HEK293T (cell line): ENCODE results near the gene CCDC40.

Experiments
- CTCF ChIA-PET: fragments of 350-600 bp; formaldehyde crosslinking; extraction: SDS; loops from one replicate; lab custom pipeline; 2021; ENCODE audit warnings: antibody characterized with exemption, inconsistent platforms; lab: Yijun Ruan, JAX
- POLR2A ChIA-PET: fragments of 350-600 bp; formaldehyde crosslinking; extraction: SDS; loops from one replicate; lab custom pipeline; 2020; ENCODE audit warnings: antibody characterized with exemption, inconsistent platforms; lab: Yijun Ruan, JAX
- DNase-seq: peaks from one replicate; pipeline ENCODE4 v3.0.0; 2012; ENCODE audit warnings: mixed read lengths; ENCODE audit errors: extremely low spot score
- ARNT ChIP-seq: fragments of 450-650 bp; IDR thresholded peaks from 2 replicates; pipeline ENCODE4 v1.6.1; 2017; ENCODE audit warnings: mild to moderate bottlenecking
- BHLHE40 ChIP-seq: fragments of 450-650 bp; IDR thresholded peaks from 2 replicates; pipeline ENCODE4 v1.6.1; 2016; ENCODE audit warnings: mild to moderate bottlenecking, moderate library complexity, borderline replicate concordance
- CTBP1 ChIP-seq: fragments of 450-650 bp; IDR thresholded peaks from 2 replicates; pipeline ENCODE4 v1.6.1; 2016; ENCODE audit warnings: borderline replicate concordance
- ELF4 ChIP-seq: fragments of 450-650 bp; IDR thresholded peaks from 2 replicates; pipeline ENCODE4 v1.6.1; 2017; ENCODE audit warnings: antibody characterized with exemption
- FOXA1 ChIP-seq: fragments of 450-650 bp; IDR thresholded peaks from 2 replicates; pipeline ENCODE4 v1.6.1; 2016; ENCODE audit warnings: mild to moderate bottlenecking
- FOXK2 ChIP-seq: fragments of 450-650 bp; IDR thresholded peaks from 2 replicates; pipeline ENCODE4 v1.6.1; 2016; ENCODE audit warnings: mild to moderate bottlenecking
- FOXM1 ChIP-seq: fragments of 450-650 bp; IDR thresholded peaks from 2 replicates; pipeline ENCODE4 v1.6.1; 2017; ENCODE audit warnings: mild to moderate bottlenecking, borderline replicate concordance
- HDGF ChIP-seq: fragments of 450-650 bp; IDR thresholded peaks from 2 replicates; pipeline ENCODE4 v1.6.1; 2017; ENCODE audit warnings: antibody characterized with exemption, borderline replicate concordance
- L3MBTL2 ChIP-seq: fragments of 450-650 bp; conservative IDR thresholded peaks from 2 replicates; pipeline ENCODE4 v1.6.1; 2016; ENCODE audit warnings: mild to moderate bottlenecking
- LEF1 ChIP-seq: fragments of 450-650 bp; IDR thresholded peaks from 2 replicates; pipeline ENCODE4 v1.6.1; 2017; ENCODE audit warnings: mild to moderate bottlenecking, borderline replicate concordance
- NFRKB ChIP-seq: fragments of 450-650 bp; IDR thresholded peaks from 2 replicates; pipeline ENCODE4 v1.6.1; 2016; ENCODE audit warnings: mild to moderate bottlenecking, moderate library complexity
- SP1 ChIP-seq: fragments of 450-650 bp; IDR thresholded peaks from 2 replicates; pipeline ENCODE4 v1.6.1; 2017
- SUZ12 ChIP-seq: fragments of 450-650 bp; IDR thresholded peaks from 2 replicates; pipeline ENCODE4 v1.6.1; 2016; ENCODE audit warnings: mild to moderate bottlenecking
- TARDBP ChIP-seq: fragments of 450-650 bp; IDR thresholded peaks from 2 replicates; pipeline ENCODE4 v1.6.1; 2016
- ZNF384 ChIP-seq: fragments of 450-650 bp; IDR thresholded peaks from 2 replicates; pipeline ENCODE4 v1.6.1; 2016
- TF ChIP-seq, protein P1 (sequence below): fragments of 450-650 bp; IDR thresholded peaks from 2 replicates; pipeline ENCODE4 v1.6.1; 2016

CCDC40 gene

DNA sequence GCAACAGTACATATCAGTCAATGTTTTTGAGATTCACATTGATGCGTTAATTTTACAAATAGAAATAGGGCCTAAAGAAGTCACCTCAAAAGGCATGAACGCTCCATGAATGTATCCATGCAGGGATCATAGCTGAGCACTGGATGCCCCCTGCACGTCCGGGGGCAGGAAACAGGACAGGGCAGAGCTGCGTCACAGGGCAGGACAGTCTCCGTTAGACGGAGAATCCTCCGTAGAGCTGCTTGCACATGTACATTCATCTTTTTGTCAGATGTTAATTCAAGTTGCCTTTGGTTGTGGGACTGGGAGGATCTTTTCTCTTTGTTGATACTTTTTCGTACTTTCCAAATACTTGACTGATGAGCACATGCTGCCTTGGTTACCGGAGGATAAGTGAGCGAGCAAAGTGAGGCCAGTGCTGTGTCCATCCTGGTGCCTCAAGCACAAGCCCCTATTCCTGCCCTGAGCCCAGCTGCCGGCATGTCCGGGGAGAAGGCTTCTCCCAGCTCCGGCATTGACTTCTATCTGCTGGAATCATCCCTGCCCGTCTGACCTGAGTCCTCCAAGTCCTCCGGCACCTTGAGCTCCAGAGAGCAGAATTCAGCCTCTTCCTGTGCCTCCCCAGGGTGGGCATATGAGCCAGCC, 80.0 kb downstream of the CCDC40 start:
- ChIA-PET CTCF (no interaction called here), POLR2A (interaction anchor here (1.2 to 8.6 kb wide), 3 partner anchors 12 to 29 kb away, joined by 4 to 51 read pairs (median 4); partner anchors contain the start of gene GAA)
- TF ChIP-seq SUZ12 (no peak), L3MBTL2 (no peak), ZNF384 (no peak), LEF1 (no peak), FOXA1 (no peak), BHLHE40 (no peak), FOXK2 (no peak), CTBP1 (no peak), NFRKB (no peak), ELF4 (no peak), ARNT (no peak)
- TF ChIP-seq, protein P1, sequence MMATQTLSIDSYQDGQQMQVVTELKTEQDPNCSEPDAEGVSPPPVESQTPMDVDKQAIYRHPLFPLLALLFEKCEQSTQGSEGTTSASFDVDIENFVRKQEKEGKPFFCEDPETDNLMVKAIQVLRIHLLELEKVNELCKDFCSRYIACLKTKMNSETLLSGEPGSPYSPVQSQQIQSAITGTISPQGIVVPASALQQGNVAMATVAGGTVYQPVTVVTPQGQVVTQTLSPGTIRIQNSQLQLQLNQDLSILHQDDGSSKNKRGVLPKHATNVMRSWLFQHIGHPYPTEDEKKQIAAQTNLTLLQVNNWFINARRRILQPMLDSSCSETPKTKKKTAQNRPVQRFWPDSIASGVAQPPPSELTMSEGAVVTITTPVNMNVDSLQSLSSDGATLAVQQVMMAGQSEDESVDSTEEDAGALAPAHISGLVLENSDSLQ = no peak

DNA sequence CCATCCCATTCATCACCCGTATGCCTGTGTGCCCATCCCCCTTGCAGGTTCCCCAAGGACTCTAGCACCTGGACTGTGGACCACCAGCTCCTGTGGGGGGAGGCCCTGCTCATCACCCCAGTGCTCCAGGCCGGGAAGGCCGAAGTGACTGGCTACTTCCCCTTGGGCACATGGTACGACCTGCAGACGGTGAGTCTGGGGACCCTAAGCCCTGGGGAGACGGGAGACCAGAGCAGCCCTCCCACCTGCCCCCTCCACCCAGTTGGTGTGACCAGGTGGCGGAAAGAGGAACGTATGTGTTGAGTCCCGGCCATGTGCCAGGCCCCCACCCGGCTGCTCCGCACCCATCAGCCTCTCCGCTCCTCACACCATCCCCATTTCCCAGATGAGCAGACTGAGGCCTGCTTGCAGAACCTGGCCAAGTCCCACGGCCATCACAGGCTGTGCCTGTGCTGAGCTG, 80.5 kb downstream of the CCDC40 start:
- ChIA-PET CTCF (no interaction called here), POLR2A (interaction anchor here (1.2 to 8.6 kb wide), 2 partner anchors 15 to 29 kb away, joined by 4 to 51 read pairs; partner anchors contain the start of gene GAA)
- DNase-seq = no peak
- TF ChIP-seq NFRKB (no peak), FOXM1 (no peak), CTBP1 (no peak), TARDBP (no peak), ELF4 (no peak), FOXK2 (no peak), SUZ12 (no peak), SP1 (no peak), ARNT (no peak), ZNF384 (no peak), HDGF (no peak)
- TF ChIP-seq, protein P1 = no peak

More for the DNA sequence above, 80.0 kb downstream of the CCDC40 start:
- no peak for DNase-seq

DNA sequence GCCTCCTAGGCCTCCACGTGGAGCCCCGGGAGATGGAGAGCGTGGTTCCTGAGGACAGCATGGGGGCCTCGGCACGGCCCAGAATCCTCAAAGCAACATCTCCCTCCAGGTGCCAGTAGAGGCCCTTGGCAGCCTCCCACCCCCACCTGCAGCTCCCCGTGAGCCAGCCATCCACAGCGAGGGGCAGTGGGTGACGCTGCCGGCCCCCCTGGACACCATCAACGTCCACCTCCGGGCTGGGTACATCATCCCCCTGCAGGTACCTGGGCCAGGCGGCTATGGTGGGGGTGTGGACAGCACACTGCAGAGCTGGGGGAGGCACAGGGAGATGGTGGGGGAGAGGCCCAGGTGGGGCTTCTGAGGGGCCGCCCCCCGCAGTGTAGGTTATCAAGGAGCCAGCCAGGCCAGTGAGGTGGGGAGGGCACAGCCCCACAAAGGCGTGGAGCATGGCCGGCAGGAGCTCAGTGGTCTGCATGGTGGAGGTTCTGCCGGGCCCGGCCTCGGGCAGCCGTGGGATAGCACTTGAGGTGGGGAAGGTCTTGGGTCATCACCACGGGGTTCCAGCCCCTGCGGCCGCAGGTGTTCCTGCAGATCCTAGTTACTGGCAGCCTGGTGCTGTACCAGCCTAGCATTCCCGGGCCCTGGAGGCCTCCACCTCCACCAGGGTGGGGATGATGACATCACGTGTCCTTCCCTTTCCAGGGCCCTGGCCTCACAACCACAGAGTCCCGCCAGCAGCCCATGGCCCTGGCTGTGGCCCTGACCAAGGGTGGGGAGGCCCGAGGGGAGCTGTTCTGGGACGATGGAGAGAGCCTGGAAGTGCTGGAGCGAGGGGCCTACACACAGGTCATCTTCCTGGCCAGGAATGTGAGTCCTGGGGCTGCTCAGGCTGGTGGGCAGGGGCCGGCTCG, 81.3 kb downstream of the CCDC40 start:
- DNase-seq = no peak
- POLR2A ChIA-PET = interaction anchor here (1.2 to 8.6 kb wide), 2 partner anchors 14 to 16 kb away, joined by 3 to 51 read pairs; partner anchors contain the start of gene GAA
- CTCF ChIA-PET = no interaction called here
- TF ChIP-seq HDGF = no peak
- TF ChIP-seq LEF1 = no peak
- no peak for TF ChIP-seq NFRKB
- no peak for TF ChIP-seq FOXK2
- no peak for TF ChIP-seq FOXA1
- no peak for TF ChIP-seq SUZ12
- TF ChIP-seq FOXM1 = no peak
- no peak for TF ChIP-seq CTBP1
- no peak for TF ChIP-seq L3MBTL2
- no peak for TF ChIP-seq BHLHE40
- TF ChIP-seq SP1 = no peak
- TF ChIP-seq ELF4 = no peak
- TF ChIP-seq, protein P1 = no peak
- no peak for TF ChIP-seq ZNF384
- TF ChIP-seq ARNT = no peak
- TF ChIP-seq TARDBP = no peak

DNA sequence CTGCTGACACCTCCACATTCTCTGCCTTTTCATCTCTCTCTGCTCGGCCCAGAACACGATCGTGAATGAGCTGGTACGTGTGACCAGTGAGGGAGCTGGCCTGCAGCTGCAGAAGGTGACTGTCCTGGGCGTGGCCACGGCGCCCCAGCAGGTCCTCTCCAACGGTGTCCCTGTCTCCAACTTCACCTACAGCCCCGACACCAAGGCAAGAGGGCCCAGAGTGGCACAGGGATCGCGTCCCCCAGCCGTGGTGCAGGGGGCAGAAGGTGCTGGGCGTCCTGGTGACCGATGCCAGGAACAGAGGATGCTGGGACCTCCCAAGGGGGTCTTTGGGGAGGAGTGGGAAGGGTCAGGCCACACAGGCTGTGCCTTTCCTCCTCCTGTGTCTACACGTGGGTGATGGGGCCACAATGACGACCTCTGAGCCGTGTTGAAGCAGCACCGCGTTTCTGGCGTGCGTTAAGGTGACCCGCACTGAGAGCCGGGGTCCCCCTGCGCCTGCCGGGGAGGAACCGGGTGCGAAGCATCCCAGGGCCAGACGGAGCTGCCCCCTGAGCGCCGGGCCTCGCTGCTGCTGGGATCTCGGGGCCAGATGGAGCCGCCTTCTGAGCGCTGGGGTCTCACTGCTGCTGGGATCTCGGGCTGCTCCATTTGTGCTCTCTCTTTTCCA, 82.3 kb downstream of the CCDC40 start:
- POLR2A ChIA-PET = interaction anchor here (1.2 to 8.6 kb wide), 2 partner anchors 15 to 17 kb away, joined by 3 to 51 read pairs; partner anchors contain the start of gene GAA
- TF ChIP-seq ARNT (no peak), SP1 (no peak), FOXA1 (no peak), BHLHE40 (no peak), ZNF384 (no peak), HDGF (no peak)
- CTCF ChIA-PET = interaction anchor here (1.2 kb wide), 1 partner anchor 17 kb away, joined by 5 read pairs; the partner anchor contains the start of gene GAA

DNA sequence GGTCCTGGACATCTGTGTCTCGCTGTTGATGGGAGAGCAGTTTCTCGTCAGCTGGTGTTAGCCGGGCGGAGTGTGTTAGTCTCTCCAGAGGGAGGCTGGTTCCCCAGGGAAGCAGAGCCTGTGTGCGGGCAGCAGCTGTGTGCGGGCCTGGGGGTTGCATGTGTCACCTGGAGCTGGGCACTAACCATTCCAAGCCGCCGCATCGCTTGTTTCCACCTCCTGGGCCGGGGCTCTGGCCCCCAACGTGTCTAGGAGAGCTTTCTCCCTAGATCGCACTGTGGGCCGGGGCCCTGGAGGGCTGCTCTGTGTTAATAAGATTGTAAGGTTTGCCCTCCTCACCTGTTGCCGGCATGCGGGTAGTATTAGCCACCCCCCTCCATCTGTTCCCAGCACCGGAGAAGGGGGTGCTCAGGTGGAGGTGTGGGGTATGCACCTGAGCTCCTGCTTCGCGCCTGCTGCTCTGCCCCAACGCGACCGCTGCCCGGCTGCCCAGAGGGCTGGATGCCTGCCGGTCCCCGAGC, 82.9 kb downstream of the CCDC40 start:
- no peak for DNase-seq
- no peak for TF ChIP-seq ZNF384
- no peak for TF ChIP-seq LEF1
- no peak for TF ChIP-seq FOXM1
- CTCF ChIA-PET = interaction anchor here (1.2 kb wide), 1 partner anchor 18 kb away, joined by 5 read pairs; the partner anchor contains the start of gene GAA
- POLR2A ChIA-PET = interaction anchor here (8.6 kb wide), 1 partner anchor 17 kb away, joined by 51 read pairs; the partner anchor contains the start of gene GAA

More for the DNA sequence above, 82.3 kb downstream of the CCDC40 start:
- DNase-seq = no peak
